GM21515 (cell line): ENCODE measurements around the gene INPP5E.
A peak's percentile ranks its signal among the peaks of the same experiment; 100 is the strongest.

Experiments used
- ATAC-seq: cut with Tn5 transposase; IDR thresholded peaks from one replicate; pipeline ENCODE4 v1.9.1; 2021; ENCODE audit not compliant: unreplicated experiment

The INPP5E gene

GRCh38 chr9:136448655-136449054, 9.0 kb upstream of the INPP5E start:
- no peak for ATAC-seq

GRCh38 chr9:136447173-136447778, 7.6 kb upstream of the INPP5E start:
- no peak for ATAC-seq

- ATAC-seq = no peak
These were observed 6.2 kb upstream of the INPP5E start for GRCh38 chr9:136445799-136446198.

GRCh38 chr9:136444102-136444501, 4.5 kb upstream of the INPP5E start:
- ATAC-seq = no peak

- no peak for ATAC-seq
These were observed 4.0 kb upstream of the INPP5E start for GRCh38 chr9:136443687-136444086.

- no peak for ATAC-seq
These were observed 3.4 kb upstream of the INPP5E start for GRCh38 chr9:136443087-136443486.

- ATAC-seq = no peak
These were observed 2.6 kb upstream of the INPP5E start for GRCh38 chr9:136442265-136442664.

- no peak for ATAC-seq
These were observed 2.1 kb upstream of the INPP5E start for GRCh38 chr9:136441681-136442245.

- no peak for ATAC-seq
These were observed 1.6 kb upstream of the INPP5E start for GRCh38 chr9:136441191-136441680.

GRCh38 chr9:136438548-136439480, 831 bp downstream of the INPP5E start:
- peak; percentile 34 for ATAC-seq

- no peak for ATAC-seq
These were observed 1.7 kb downstream of the INPP5E start for GRCh38 chr9:136437839-136438547.

- ATAC-seq = no peak
These were observed 2.2 kb downstream of the INPP5E start for GRCh38 chr9:136437430-136437829.

GRCh38 chr9:136436055-136436634, 3.5 kb downstream of the INPP5E start:
- ATAC-seq = no peak

GRCh38 chr9:136434580-136435169, 5.0 kb downstream of the INPP5E start:
- ATAC-seq = no peak

- ATAC-seq = no peak
These were observed 5.6 kb downstream of the INPP5E start for GRCh38 chr9:136433849-136434579.

- no peak for ATAC-seq
These were observed 6.5 kb downstream of the INPP5E start for GRCh38 chr9:136433043-136433715.

GRCh38 chr9:136432591-136432990, 7.1 kb downstream of the INPP5E start:
- no peak for ATAC-seq

GRCh38 chr9:136431782-136432350, 7.8 kb downstream of the INPP5E start:
- no peak for ATAC-seq
